Urothelium cell line (cell line): Measurements from ENCODE around the gene KRT38.
"Not testable (repeated sequence)": the region's sequence is repeated elsewhere in the genome, so short reads cannot be mapped to it uniquely, and the experiment has no call there.

Experiments used
- DNase-seq: peaks from one replicate; pipeline ENCODE4 v3.0.0; 2011; ENCODE audit warnings: low spot score, mixed read lengths
- FAIRE-seq: peaks from 2 replicates; lab custom pipeline; 2011; peaks lifted over from hg19 to GRCh38; lab: Jason Lieb, UNC

Gene KRT38

DNA sequence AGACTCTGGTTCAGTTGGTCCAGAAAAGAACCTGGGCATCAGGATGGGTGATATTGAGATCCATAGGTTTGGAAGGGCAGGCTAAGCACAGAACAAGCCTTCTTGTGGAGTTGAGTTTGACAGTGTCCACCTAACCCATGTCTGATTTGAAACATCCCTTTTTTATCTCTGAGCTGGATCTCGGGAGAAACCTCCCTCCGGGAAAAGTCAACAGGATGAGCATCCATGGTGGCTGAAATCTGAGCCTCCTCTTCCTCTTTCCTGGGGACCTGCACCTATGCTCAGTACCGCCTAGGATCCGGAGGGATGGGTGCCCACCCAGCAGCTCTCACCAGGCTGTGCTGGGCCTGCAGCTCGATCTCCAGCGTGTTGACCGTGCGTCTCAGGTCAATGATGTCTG, 23.0 kb upstream of the KRT38 start:
- FAIRE-seq, result no peak

DNA sequence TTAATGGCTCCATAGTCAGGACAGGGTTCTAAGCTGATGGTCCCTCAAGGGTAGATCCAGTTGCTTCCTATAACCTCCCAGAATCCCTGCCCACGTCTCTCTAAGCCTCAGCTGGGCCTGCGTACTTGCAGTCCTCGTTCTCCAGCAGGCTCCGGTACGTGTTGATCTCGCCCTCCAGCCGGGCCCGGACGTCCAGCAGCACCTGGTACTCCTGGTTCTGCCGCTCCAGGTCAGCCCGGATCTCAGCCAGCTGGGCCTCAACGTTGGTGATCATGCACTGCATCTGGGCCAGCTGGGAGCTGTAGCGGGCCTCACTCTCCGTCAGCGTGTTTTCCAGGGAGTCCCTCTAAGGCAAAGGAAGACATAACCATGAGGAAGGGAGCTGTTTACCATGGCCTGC, 21.9 kb upstream of the KRT38 start:
- DNase-seq (no peak), FAIRE-seq (no peak)

More for the DNA sequence above, 23.0 kb upstream of the KRT38 start:
- no peak for DNase-seq

DNA sequence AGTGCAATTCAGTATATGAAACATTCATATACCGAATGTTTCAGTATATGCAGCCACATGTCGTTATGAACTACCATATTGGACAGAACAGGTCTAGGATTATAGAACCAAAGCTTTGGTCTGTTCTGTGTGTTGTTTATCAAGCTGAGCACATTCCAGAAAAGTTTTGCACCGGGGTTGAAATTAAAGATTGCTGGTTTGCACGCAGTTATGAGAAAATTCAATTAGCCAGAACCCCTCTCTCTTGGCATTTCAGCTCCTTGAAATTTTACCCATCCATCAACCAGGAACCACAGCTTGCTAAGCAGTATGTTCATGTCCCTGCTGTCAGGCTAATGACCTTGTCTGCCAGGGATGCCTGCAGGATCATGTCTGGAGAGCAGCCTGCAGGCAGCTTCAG, 16.9 kb upstream of the KRT38 start:
- no peak for FAIRE-seq

DNA sequence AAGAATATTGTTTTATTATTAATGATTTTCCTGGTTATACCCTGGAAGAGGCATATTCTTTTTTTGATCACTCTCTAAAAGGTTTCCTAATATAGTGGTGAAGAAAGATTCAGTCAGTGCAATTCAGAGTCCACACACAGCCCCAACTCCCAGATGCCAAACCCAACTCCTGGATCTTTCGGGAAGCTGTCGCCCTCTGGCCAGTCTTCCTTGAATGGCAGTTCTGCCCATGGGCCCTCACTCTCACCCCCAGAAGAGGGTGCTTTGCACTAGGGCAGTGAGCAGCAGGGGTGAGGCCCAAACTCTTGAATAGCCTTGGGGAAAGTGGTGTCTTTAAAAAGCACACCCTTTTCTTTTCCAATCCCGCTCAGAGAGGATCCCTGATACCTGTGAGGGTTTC, 15.4 kb upstream of the KRT38 start:
- no peak for DNase-seq
- no peak for FAIRE-seq

More for the DNA sequence above, 16.9 kb upstream of the KRT38 start:
- DNase-seq, result no peak

DNA sequence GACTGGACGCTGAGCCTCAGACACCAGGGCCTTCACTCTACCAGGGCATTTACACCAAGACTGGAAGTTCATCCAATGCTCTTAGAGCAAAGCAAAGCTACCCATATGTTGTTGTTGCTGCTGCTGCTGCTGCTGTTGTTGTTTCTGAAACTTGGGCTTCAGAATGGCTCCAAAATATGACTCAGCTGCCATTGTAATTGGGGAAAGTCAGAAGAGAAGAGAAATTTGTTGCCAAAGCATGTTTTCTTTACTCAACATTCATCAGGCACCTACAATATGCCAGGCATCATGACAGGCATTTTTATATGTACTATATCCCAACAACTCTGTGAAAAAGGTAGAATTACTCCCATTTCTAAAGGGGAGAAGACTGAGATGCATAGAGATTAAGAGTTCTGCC, 14.5 kb upstream of the KRT38 start:
- FAIRE-seq (no peak), DNase-seq (no peak)

DNA sequence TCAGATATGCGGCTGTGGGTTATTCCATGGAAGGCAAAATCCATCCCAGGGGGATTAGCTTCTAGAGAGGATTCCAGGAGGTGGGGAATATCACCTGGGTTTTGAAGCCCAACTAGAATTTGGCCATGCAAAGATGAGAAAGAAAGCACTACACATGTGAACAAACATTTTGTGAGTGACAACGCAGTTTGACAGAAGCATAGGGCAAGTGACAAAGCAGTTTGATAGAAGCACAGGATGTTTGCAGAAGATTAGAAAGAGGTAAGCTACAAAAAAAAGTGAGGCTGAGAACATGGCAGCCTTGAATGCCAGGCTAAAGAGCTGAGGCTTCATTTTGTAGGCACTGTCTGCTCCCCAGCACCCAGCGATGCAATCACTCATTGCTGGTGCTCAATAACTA, 12.3 kb upstream of the KRT38 start:
- DNase-seq, result no peak
- no peak for FAIRE-seq

DNA sequence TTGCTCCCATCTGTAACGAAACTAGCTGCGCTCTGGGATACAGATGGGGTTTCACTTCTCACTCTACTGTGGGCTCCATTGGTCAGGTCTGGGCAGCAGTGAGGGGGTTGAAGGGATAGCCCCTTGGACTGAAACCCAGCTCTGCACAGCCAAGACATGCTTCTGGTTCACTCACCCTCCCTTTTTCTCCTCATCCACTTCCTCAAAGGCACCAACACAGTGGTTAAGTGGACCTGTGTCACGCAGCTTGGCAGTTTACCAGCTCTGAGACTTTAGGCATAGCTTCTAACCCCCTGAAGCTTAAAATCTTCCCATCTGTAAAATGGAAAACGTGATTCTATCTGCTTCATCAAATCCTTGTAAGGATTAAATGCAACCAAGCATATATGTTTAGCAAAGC, 11.5 kb upstream of the KRT38 start:
- DNase-seq, result no peak
- no peak for FAIRE-seq

DNA sequence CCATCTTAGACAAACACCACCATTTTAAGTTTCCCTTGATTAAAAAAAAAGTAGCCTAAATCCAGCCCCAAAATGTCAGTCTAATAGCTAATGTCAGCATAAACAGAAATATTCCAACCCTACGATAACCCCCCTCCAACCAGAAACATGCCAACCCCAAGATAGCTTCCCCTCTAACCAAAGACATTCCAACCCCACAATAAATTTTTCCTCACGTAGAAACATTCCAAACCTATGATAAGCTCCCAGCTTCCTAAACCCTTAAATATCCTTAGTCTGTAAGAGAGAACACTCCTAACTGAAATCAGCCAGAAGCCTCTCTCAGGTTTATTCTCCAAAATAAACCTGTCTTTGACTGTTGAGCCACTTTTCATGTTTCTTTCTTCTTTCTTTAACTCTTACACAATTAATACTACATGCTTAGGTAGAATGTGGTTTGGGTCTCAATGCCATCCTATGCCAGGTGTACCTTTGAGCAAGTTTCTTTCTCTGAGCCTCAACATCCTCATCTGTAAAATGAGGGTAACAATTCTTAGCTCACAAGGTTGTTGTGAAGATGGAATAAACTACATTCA, 10.5 kb upstream of the KRT38 start:
- DNase-seq (no peak), FAIRE-seq (no peak)

DNA sequence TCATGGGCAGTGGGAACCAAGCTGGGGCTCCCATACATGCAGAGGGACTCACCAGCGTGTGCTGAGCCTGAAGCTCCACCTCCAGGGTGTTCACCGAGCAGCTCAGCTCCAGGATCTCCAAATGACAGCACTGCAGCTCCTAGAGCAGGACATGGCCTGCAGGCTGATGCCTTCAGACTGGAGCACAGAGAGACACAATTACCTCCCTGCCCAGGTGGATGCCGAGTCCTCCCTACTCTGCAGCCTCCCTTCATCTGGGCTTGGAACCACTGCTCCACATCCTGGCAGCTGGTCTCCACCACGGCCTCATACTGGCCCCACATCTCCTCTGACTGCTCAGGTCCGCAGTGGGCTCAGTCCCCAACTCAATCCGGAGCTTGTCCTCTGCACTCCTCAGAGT, 8.2 kb upstream of the KRT38 start:
- FAIRE-seq, result no peak
- DNase-seq, result no peak

DNA sequence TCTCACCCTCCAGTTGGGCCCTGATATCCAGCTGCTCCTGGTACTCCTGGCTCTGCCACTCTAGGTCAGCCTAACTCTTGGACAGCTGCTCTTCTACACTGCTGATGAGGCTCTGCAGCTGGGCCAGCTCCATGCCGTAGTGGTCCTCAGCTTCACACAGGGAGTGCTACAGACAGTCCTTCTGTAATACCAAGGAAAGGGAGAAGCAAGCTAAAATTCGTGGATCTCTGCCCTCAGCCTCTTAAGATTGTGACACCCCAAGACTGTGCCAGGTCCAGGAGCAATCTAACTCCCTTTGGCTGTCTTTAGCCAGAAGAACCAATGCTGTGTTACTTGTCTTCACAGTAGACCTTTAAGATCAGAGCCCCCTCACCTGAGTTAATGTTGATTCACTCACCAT, 7.7 kb upstream of the KRT38 start:
- DNase-seq, result no peak
- FAIRE-seq, result no peak

DNA sequence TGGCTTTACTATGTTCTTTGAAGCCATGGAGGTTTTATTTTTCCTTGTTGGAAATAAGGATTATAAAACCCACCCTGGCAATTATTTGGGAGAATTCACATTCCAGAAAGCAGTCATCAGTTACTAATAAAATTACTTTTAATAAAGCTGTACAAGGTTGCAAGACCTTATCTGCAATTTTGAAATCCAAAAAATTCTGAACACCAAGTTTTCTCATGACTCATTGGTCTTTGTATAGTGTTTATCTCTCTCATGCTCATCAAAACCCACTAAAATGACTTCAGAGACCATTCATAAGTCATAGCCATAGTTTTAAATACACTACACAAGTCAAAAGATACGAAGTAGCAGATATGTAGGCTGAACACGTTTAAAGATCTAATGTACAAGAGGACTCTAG, 6.0 kb upstream of the KRT38 start:
- FAIRE-seq (no peak), DNase-seq (no peak)

DNA sequence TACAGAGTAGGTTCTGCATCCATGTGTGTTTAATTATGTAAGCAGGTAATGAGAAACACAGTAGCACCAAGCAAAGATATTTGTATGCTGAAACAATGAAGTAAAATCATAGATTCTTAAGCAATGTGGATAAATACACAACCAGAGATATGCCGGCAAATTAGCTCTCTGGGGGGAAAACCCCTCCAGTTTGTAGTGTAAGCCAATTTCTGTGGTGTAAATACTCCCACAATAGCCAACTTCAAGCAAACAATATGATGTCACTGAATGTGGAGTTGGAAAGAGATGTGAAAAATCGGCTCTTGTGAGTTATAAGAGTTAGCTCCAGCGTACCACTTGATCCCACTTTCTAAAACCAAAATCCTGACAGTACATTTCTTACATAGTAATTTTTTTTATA, 3.9 kb upstream of the KRT38 start:
- DNase-seq (no peak), FAIRE-seq (no peak)

DNA sequence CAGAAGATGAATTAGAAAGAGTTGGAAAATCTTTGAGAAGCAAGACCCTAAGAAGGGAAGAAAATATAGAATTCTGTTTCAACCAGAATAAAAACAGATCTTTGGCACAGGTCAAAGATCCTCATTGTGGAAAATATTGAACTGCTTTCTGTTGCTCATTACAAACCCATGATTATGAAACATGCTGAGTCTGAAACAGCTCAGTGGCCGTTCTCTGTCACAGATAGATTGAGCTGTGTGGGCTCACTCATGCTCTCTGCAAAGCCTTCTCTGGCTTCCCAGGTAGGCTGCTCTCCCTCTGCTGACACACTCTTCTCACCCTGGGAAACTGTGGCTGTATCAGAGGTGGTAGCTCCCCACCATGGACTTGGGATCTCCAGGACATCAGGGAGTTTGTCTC, 3.4 kb upstream of the KRT38 start:
- no peak for FAIRE-seq
- no peak for DNase-seq

DNA sequence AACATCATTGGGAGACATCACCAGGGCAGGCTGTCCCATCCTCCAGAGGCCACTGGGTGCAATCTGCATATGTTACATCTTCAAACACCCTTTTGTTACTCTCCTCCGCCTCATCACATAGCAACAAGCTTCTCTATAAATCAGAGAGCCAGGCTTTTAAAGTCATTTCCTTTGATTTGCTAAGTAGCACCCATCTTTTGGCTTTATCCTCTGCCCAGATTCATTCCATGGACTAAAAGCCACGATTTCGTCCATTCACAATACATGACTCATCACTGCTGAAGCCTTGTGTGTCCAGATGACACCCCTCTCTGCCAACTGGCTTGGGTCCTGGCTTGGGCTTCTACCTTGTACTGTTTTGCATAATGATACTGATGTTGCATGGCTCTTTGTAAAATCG, 2.0 kb upstream of the KRT38 start:
- no peak for DNase-seq
- FAIRE-seq, result no peak

DNA sequence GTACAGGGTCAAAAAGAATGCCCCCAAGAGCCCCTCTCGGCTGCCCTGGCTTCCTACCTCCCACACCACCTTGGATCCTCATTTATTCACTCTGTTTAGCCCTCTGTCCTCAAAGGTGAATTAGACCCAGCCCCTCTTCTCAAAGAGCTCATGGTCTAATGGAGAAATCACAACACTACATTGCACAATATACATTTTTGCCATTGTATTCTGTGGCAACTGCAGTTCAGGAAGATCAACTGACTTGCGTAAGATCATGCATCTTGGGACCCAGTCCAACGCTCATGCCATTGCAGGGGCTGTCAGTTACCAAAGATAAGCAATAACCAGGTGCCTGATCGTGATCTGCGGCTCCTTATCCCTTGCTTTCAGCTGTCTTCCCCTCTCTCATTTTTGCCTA, 1.4 kb downstream of the KRT38 start:
- no peak for FAIRE-seq

DNA sequence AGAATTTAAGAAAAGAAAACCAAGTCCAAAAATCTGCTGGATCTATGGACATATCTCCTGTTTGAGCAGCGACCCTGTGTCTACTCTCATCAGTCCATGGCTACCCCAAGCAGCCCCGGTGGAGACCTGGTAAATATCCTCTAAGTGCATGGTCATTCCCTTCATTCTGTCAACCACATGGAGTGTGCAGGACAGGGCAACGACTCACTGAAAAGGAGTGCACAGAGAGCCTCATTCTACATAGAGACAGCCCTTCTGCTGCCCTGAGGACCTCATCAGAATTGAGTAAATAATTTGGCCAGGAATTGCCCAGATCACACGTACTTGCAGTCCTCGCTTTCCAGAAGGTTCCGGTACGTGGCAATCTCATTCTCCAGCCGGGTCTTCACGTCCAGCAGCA, 3.0 kb downstream of the KRT38 start:
- FAIRE-seq (no peak), DNase-seq (no peak)

More for the DNA sequence above, 1.4 kb downstream of the KRT38 start:
- DNase-seq, result no peak

DNA sequence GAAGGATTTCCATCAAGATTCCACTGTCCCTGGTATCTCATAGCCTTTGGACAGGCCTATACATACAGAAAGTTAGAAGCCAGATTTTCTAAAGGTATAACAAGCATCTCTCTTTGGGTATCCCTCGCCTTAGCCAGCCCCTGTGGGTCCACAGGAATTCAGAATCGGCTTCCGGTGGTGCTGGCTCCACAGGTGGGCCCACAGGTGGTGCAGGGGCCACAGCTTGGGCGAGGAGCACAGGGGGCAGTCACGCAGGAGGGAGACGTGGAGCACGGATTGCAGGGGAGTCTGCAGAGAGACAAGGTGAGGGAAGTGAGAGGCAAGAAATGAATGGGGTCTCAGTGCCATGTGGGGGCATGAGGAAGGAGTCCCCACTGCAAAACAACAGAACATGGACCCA, 3.5 kb downstream of the KRT38 start:
- no peak for FAIRE-seq
- no peak for DNase-seq

DNA sequence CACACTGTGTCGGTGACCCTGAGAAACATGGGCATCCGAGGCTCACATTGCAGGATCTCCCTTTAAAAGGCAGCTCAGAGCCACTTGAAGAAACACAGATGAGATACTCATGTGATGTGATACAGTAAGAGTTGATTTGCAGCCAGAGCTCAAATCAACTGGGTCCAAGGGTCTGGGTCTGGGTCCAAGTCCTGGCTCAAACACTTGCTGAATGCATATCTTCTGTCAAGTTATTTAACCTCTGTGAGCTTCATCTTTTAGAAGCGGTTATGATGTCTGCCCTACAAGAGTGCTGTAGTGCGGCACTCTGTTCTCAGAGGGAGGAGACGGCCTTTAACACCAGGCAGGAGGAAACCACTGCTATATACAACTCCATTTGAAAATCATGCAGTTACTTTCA, 6.4 kb downstream of the KRT38 start:
- DNase-seq (no peak), FAIRE-seq (no peak)

DNA sequence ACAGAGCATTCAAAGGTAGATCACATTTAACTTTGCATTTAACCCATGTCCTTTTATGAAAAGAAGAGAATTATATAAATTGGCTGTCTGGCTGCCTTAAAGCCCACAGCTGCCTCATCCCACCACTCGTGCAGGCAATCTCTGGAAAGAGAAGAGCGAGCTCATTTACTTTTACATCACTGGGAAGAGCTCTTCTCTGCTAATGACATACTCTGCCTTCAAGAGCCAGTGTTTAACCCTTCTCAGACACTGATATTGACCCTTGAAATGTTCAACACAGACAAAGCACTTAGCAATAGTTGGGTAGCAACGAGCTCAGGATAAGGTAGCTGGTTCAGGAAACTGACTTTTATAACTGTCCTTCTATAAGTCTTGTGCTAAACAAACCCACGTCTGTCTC, 6.8 kb downstream of the KRT38 start:
- DNase-seq (no peak), FAIRE-seq (no peak)

DNA sequence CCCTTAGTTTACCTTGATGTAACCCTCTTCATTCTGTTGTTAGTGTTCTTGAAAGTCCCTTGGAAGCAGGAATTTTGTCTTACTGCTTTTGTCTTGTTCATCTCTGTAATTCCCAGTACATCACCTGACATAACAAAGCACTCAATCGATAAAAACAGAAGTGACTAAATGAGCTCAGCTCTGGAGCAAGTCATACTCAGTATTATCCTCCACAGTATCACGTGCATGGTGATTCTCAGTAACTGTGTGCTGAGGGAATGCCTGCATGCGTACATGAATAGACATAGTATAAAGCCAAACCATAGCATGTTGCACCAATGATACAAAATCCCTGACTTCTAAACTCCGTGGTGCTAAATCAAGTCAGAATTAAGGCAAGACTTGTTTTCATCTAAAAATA, 7.2 kb downstream of the KRT38 start:
- FAIRE-seq (no peak), DNase-seq (no peak)

DNA sequence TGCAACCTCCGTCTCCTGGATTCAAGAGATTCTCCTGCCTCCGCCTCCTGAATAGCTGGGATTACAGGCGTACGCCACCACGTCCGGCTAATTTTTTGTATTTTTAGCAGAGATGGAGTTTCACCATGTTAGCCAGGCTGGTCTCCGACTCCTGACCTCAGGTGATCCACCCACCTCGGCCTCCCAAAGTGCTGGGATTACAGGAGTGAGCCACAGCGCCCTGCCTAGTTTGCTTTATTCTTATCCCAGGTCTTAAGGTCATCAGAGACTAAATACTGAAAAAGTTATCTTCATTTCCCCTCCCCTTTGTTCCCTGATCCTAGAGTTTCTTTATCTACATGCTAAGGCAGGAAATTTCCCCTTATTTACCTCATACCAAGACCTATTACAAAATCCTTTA, 10.4 kb downstream of the KRT38 start:
- not testable (repeated sequence) for FAIRE-seq, DNase-seq

DNA sequence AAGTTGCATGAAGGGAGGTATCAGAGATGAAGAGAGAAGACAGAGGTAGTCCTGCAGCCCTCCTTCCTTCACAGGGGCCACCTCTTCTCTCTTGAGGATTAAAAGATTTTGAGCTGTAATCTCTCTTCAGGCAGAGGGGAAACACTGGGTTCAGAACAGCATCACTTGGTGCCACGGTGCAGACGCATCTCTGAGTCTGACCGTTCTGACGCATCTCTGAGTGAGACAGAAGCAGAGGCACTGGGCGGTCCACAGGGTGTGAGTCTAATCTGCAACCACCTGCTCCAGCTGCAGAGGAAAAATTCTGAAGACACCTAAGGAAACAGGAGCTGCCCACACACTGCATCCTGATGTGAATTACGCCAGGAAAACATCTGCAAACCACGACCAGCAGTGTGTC, 11.1 kb downstream of the KRT38 start:
- DNase-seq, result no peak
- FAIRE-seq, result no peak

DNA sequence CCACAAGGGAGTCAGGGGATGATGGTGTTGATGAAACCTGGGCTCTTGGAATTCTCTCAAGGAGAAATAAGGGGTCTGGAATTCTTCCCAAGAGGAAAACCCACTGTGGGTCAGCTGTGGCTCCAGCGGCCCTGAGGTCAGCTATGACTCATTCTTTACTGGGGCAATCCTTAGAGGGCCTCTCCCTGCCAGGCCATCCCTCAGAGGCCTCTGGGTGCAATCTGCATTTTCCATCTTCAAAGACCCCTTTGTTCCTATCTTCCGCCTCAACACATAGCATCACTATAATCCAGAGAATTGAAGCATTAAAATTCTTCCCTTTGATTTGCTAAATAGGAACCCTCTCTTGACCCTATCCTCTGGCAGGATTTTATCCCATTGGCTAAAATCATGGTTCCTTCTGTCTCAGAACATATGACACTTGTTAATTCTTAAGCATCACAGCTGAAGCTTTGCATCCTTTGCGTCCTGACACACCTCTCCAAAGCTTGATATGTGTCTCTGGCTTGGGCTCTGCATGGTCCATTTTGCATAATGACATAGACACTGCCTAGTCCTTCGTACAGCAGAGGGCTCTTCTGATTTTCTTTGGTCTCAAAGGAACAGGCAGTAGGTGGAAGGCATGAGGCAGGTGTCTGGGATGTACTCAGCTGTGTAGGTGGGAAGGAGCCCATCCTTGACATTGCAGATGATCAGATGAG, 12.0 kb downstream of the KRT38 start:
- FAIRE-seq (no peak), DNase-seq (no peak)
